Heart right ventricle (tissue), 16 donors: ENCODE measurements around the gene ADGRL3. TPM values are rescaled to one million over a fixed set of nuclear protein-coding genes. Genes with fewer than 3 reads are reported as not detected.
A peak's percentile ranks its signal among the peaks of the same experiment; 100 is the strongest.

Experiments
- ATAC-seq, 8 donors: fragments of 200-7000 bp; cut with Tn5 transposase; one replicate each; pipeline ENCODE4 v1.9.1; 2020; ENCODE audit warnings: mild to moderate bottlenecking in 8 of 8, moderate library complexity in 8 of 8, moderate number of reproducible peaks in 1 of 8
- DNase-seq, 2 donors: peaks; one replicate each; pipeline ENCODE4 v3.0.0-alpha.2; 2020
- H3K27ac ChIP-seq, 10 donors: fragments of 200-600 bp; sonication (generic) in 2 of 10; one replicate each; pipeline versions ENCODE4 v1.5.0 to v1.8.0; 2020 to 2022; ENCODE audit warnings: mild to moderate bottlenecking in 3 of 10
- H3K27me3 ChIP-seq, 7 donors: fragments of 200-600 bp; one replicate each; pipeline ENCODE4 v1.8.0; 2021 to 2022; ENCODE audit warnings: mild to moderate bottlenecking in 2 of 7
- H3K36me3 ChIP-seq, 9 donors: fragments of 200-600 bp; sonication (generic) in 1 of 9; one replicate each; pipeline versions ENCODE4 v1.5.0 to v1.8.0; 2020 to 2022; ENCODE audit warnings: mild to moderate bottlenecking in 2 of 9
- H3K4me1 ChIP-seq, 9 donors: fragments of 200-600 bp; sonication (generic) in 1 of 9; one replicate each; pipeline versions ENCODE4 v1.5.0 to v1.8.0; 2020 to 2022; ENCODE audit warnings: mild to moderate bottlenecking in 4 of 9
- H3K4me3 ChIP-seq, 10 donors: fragments of 200-600 bp; sonication (generic) in 2 of 10; one replicate each; pipeline versions ENCODE4 v1.5.0 to v1.8.0; 2020 to 2022; ENCODE audit warnings: mild to moderate bottlenecking in 7 of 10, moderate library complexity in 2 of 10
- H3K9me3 ChIP-seq, 11 donors: fragments of 200-600 bp in 10 of 11; sonication (generic) in 2 of 11; one replicate each; pipeline versions ENCODE4 v1.5.0 to v1.8.0; 2013 to 2022; ENCODE audit warnings: mild to moderate bottlenecking in 2 of 11, control low read depth in 1 of 11, moderate library complexity in 1 of 11
- CTCF ChIP-seq, 9 donors: fragments of 200-600 bp; sonication (generic) in 2 of 9; IDR thresholded peaks; one replicate each; pipeline versions ENCODE4 v1.5.0 to v1.8.0; 2021 to 2022; ENCODE audit warnings: antibody characterized with exemption in 9 of 9, mild to moderate bottlenecking in 5 of 9, moderate library complexity in 1 of 9
- WGBS, 2 donors: extraction: QIAGEN DNeasy Blood & Tissue Kit; methylation state at CpG; one replicate each; pipeline ENCODE4 v1.1.7; 2013; ENCODE audit warnings: inconsistent platforms in 1 of 2; 5-methylcytosine and 5-hydroxymethylcytosine counted together
- intact Hi-C, 10 donors: fragments of 100-400 bp; cut with DNase I; formaldehyde crosslinking; loops; one replicate each; pipeline versions ENCODE4 v1.11.1 to v1.14.2; 2022
- polyA plus RNA-seq, 2 donors: library from polyadenylated mRNA; stranded (reverse); fragments of 200-250 nt; gene quantifications; one replicate each; pipeline ENCODE4 v1.2.3, GENCODE V29; 2013
- total RNA-seq, 10 donors: library from RNA; stranded (reverse); fragmentation: NEBNext Ultra II Directional in 3 of 10; extraction: Animal tissue kit (Norgen Biotek cat#: 25700) in 3 of 10; gene quantifications; one replicate each; pipeline versions ENCODE4 v1.2.1 to v1.2.4, GENCODE V29; 2021 to 2023
- donor health status: Arrhythmogenic right ventricular cardiomyopathy.
- donor health status: ischemic (EF 13 %, LVEDD 7.1; RV severe dilation, severe dysfunction).
- donor health status: healthy with polysubstance abuse.
- donor health status: DM: no; HTN: yes; CAD: no.
- donor health status: DM: no; HTN: no; CAD: no.
- donor health status: ischemic (EF 25% LVEDD 6.9; RV normal size, moderate dysfunction).
- donor health status: ischemic (EF 25% LVEDD 5.7; RV mildly dilated, moderate dysfunction).
- donor health status: healthy.
- donor health status: DM: yes; HTN: yes; CAD: no.
- donor health status: Ischemic cardiomyopathy.
- donor health status: ischemic (EF 35%, LVEDD 5.7; RV mildly dilated, moderate dysfunction).
- donor health status: nonischemic (EF 11% LVEDD 7.7; RV severe dilation, severe dysfunction).
- donor health status: DM: yes; HTN: yes; CAD: no.
- donor health status: PGD.
- donor health status: ischemic (EF 29% LVEDD 5.4; RV normal size, mild dysfunction).
- donor health status: nonischemic (EF 23%, LVEDD 6.1; RV moderate dilation, normal function).

Gene ADGRL3
- total and polyA plus RNA-seq, 12 donors: 0.36 to 20.9 (median 4.6) TPM

DNA sequence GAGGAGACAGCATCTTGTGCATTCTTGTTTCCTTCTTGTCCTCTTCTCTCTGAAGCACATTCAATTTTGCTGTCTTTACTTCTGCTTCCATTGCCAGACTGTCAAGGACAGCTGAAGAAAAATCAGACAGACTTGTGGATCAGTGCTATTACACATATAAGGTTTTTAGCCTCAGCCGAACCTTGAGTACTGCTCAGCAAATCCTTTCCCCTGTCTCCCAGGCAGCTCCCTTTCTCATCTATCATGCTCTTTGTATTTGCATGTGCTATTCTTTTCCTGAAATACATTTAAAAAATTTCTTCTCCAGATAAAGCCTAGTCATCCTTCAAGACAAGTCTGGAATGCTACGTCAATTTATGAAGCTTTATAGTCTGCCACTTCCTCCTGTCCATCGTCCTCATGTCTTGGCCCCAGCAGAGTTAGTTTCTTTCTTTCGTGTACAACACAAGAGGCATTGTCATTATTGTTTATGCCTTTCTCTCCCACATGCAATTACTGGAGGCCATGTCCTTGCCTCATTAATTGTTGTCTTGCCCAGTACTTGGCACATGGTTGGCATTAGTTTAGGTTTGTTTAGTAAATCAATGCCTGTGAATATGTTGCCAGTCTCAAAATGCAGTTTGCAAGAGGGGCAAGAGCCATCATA lies 45.1 kb downstream of the ADGRL3 start:
- Histone ChIP-seq H3K27me3 (no peaks in the 10 kb centered on the region), H3K27ac (no peak overlapping the region), H3K36me3 (no peaks in the 10 kb centered on the region), H3K4me3 (no peak overlapping the region), H3K4me1 (no peaks in the 10 kb centered on the region), H3K9me3 (no peaks in the 10 kb centered on the region)
- intact Hi-C loops: loop anchor here in 1 of 10 donors (2.0 kb wide), 1 partner anchor 24 kb away; no protein-coding TSS in a partner anchor
- no peak for TF ChIP-seq CTCF (IDR thresholded peaks at IDR 0.05)
- no peak for DNase-seq
- ATAC-seq: no peak
- 61 to 74% methylated on average over 4 of the region's 4 CpGs for WGBS, 2 donors

- Histone ChIP-seq H3K9me3 (no peaks in the 10 kb centered on the region), H3K27ac (no peak overlapping the region), H3K27me3 (no peaks in the 10 kb centered on the region), H3K4me1 (no peaks in the 10 kb centered on the region), H3K4me3 (no peak overlapping the region), H3K36me3 (no peaks in the 10 kb centered on the region)
- 71 to 74% methylated on average over 1 of the region's 1 CpG for WGBS, 2 donors
- intact Hi-C loops: no loop called here
- no peak for TF ChIP-seq CTCF (IDR thresholded peaks at IDR 0.05)
- peak in 7 of 8 donors; percentile 35 to 82 (median 47) for ATAC-seq
- no peak for DNase-seq
These were observed 45.9 kb downstream of the ADGRL3 start for GRCh38 chr4:61246034-61246433.

DNA sequence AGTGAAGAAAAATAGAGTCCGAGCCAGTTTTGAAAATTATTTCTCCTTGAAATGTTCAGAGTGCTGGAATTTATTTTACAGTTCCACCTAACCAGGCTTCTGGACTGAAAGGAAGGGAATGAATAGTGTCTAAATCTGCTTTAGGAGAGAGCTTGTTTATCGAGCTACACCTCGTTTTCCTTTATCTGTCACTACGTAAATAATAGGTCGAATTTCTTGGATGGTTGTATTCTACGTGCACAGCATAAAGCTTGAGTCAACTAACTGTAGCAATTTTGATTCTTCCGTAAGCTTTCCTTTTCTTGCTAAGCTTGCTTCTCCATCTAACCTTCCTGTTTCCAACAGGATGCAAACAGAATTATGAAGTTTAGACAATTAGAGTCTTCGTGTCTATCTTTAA lies 48.6 kb downstream of the ADGRL3 start:
- no peaks in the 10 kb centered on the region for H3K27me3 ChIP-seq
- DNase-seq (no peak), ATAC-seq (no peak)
- WGBS, 2 donors: 70 to 76% methylated on average over 8 of the region's 8 CpGs
- no peaks in the 10 kb centered on the region for H3K9me3 ChIP-seq
- intact Hi-C loops: no loop called here
- H3K27ac ChIP-seq: no peak overlapping the region
- H3K36me3 ChIP-seq: no peaks in the 10 kb centered on the region
- TF ChIP-seq CTCF (IDR thresholded peaks at IDR 0.05): no peak
- no peak overlapping the region for H3K4me3 ChIP-seq
- H3K4me1 ChIP-seq: no peaks in the 10 kb centered on the region

DNA sequence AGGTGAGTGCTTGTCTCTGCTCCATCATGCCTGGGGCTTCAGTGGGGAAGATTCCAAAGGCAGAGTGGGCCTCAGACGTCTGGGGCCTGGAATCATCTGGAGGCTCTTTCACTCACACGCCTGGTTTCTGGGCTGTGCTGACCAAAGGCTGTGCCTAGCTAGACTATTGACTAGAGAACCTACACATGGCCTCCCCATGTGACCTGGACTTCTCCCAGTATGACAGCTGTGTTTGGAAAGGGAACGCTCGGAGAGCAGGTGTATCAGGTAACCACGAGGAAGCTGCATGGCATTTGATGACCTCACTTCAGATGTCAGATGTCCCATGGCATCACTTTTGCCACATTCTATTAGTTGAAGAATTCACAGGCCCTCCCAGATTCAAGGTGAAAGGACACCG lies 51.0 kb downstream of the ADGRL3 start:
- WGBS, 2 donors: 80 to 81% methylated on average over 6 of the region's 6 CpGs
- TF ChIP-seq CTCF (IDR thresholded peaks at IDR 0.05): no peak

More for the DNA sequence above, 51.0 kb downstream of the ADGRL3 start:
- H3K27ac ChIP-seq: no peak overlapping the region
- no peaks in the 10 kb centered on the region for H3K36me3 ChIP-seq
- no peaks in the 10 kb centered on the region for H3K9me3 ChIP-seq
- no peaks in the 10 kb centered on the region for H3K27me3 ChIP-seq
- ATAC-seq: no peak
- no peaks in the 10 kb centered on the region for H3K4me1 ChIP-seq
- DNase-seq: no peak
- intact Hi-C loops: no loop called here
- no peak overlapping the region for H3K4me3 ChIP-seq
